ENCODE measurements around the gene MT1B.

DNA sequence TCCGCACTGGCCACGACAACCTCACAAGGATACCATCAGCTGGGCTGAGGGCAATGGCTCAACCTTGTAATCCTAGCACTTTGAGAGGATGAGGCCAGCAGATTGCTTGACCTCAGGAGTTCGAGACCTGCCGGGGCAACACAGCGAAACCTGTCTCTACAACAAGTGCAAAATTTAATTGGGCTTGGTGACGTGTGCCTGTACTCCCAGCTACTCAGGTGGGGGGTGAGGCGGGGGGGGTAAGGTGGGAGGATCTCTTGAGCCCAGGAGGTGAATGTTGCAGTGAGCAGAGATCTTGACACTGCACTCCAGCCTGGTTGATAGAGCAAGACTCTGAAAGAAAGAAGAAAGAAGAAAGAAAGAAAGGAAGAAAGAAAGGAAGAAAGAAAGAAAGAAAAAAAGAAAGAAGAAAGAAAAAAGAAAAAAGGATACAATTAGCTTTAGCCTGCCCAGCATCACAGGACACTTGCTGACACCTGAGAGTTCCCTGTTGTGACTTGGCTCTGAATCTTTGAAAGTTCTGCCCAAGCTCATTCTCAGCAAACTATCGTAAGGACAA lies 31.3 kb upstream of the MT1B start:
- no peak for TF ChIP-seq CTCF (IDR thresholded peaks at IDR 0.05; ENCODE audit: low read depth, low read length)
- no peak for TF ChIP-seq EZH2phosphoT487 (IDR thresholded peaks at IDR 0.05; ENCODE audit: low read depth)

Measured in OCI-LY3 (cell line).